Loucy (cell line): ENCODE results near the gene MAPT.
A peak's percentile ranks its signal among the peaks of the same experiment; 100 is the strongest.

ENCODE experiments used
- H2AFZ ChIP-seq: fragments of 200-600 bp; sonication (generic); 2 replicates; pipeline ENCODE4 v1.6.0; 2016; ENCODE audit warnings: antibody characterized with exemption, mild to moderate bottlenecking, low read length, moderate library complexity
- H3F3A ChIP-seq: fragments of 200-600 bp; 2 replicates; pipeline ENCODE4 v1.6.0; 2016; ENCODE audit warnings: antibody characterized with exemption, low read depth, mild to moderate bottlenecking
- H3K27me3 ChIP-seq: fragments of 200-600 bp; sonication (generic); 2 replicates; pipeline ENCODE4 v1.6.1; 2014; ENCODE audit warnings: low read length, mild to moderate bottlenecking; ENCODE audit not compliant: insufficient read depth, poor library complexity, severe bottlenecking
- H3K36me3 ChIP-seq: fragments of 200-600 bp; sonication (generic); 2 replicates; pipeline ENCODE4 v1.6.1; 2016; ENCODE audit warnings: low read length; ENCODE audit not compliant: insufficient read depth
- H3K4me1 ChIP-seq: fragments of 200-600 bp; sonication (generic); 2 replicates; pipeline ENCODE4 v1.5.1; 2014; ENCODE audit warnings: low read length, mild to moderate bottlenecking; ENCODE audit not compliant: insufficient read depth, poor library complexity, severe bottlenecking
- H3K4me2 ChIP-seq: fragments of 200-600 bp; sonication (generic); 2 replicates; pipeline ENCODE4 v1.6.0; 2014; ENCODE audit warnings: antibody characterized with exemption, low read length, low read depth, mild to moderate bottlenecking; ENCODE audit not compliant: poor library complexity, severe bottlenecking
- H3K4me3 ChIP-seq: fragments of 200-600 bp; sonication (generic); 2 replicates; pipeline ENCODE4 v1.5.1; 2014; ENCODE audit warnings: low read length, mild to moderate bottlenecking, mixed read lengths; ENCODE audit not compliant: poor library complexity, severe bottlenecking
- H3K79me2 ChIP-seq: fragments of 200-600 bp; sonication (generic); 2 replicates; pipeline ENCODE4 v1.6.1; 2014; ENCODE audit warnings: low read length; ENCODE audit not compliant: insufficient read depth
- H3K9ac ChIP-seq: fragments of 200-600 bp; sonication (generic); 2 replicates; pipeline ENCODE4 v1.6.0; 2014; ENCODE audit warnings: mild to moderate bottlenecking, low read depth, low read length, moderate library complexity; ENCODE audit not compliant: poor library complexity, severe bottlenecking
- H3K9me2 ChIP-seq: fragments of 200-600 bp; sonication (generic); replicated peaks from 2 replicates; pipeline ENCODE4 v1.6.1; 2016; ENCODE audit warnings: low read depth, low read length, mixed read lengths
- H3K9me3 ChIP-seq: fragments of 200-600 bp; sonication (generic); 2 replicates; pipeline ENCODE4 v1.6.1; 2014; ENCODE audit warnings: mild to moderate bottlenecking, antibody characterized with exemption, low read length, low read depth; ENCODE audit not compliant: insufficient read depth
- H4K20me1 ChIP-seq: fragments of 200-600 bp; sonication (generic); 2 replicates; pipeline ENCODE4 v1.6.0; 2014; ENCODE audit warnings: antibody characterized with exemption, low read length, mild to moderate bottlenecking; ENCODE audit not compliant: insufficient read depth, poor library complexity, severe bottlenecking
- EZH2phosphoT487 ChIP-seq: fragments of 200-600 bp; IDR thresholded peaks from 2 replicates; pipeline ENCODE4 v1.6.1; 2018; ENCODE audit warnings: antibody characterized with exemption, mild to moderate bottlenecking, moderate library complexity, borderline replicate concordance
- TF ChIP-seq, protein P1 (sequence below): fragments of 200-600 bp; sonication (generic); conservative IDR thresholded peaks from 2 replicates; pipeline ENCODE4 v1.5.1; 2014; ENCODE audit warnings: mild to moderate bottlenecking, antibody characterized with exemption, low read length

The MAPT gene

DNA sequence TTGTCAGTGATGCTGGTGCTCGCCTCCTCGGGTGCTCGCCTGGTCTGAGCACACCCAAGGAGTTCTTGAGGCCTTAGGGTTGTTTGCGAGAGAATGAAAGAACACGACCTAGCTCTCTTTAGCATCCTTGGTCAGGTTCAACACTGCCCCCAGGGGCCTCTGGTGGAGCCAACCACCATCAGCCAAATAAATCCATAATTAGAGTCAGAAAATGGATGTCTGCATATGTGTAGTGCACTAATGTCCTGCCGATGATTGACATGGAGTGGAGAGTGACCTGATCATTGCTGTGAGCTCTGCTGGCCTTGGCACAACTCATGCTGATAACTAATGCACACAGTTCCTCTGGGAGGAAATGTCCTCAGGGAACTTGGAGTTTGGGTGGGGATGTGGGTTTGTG, 96.5 kb downstream of the MAPT start:
- Histone ChIP-seq H3K4me2 (no peak overlapping the region), H3K4me1 (no peaks in the 10 kb centered on the region), H3K9me2 (no peaks in the 10 kb centered on the region), H3K36me3 (no peaks in the 10 kb centered on the region), H3K79me2 (no peaks in the 10 kb centered on the region), H3K9ac (no peak overlapping the region), H3F3A (no peaks in the 10 kb centered on the region), H2AFZ (no peak overlapping the region), H3K4me3 (no peak overlapping the region), H3K27me3 (no peaks in the 10 kb centered on the region), H4K20me1 (no peaks in the 10 kb centered on the region), H3K9me3 (no peaks in the 10 kb centered on the region)
- no peak for TF ChIP-seq EZH2phosphoT487
- TF ChIP-seq, protein P1, sequence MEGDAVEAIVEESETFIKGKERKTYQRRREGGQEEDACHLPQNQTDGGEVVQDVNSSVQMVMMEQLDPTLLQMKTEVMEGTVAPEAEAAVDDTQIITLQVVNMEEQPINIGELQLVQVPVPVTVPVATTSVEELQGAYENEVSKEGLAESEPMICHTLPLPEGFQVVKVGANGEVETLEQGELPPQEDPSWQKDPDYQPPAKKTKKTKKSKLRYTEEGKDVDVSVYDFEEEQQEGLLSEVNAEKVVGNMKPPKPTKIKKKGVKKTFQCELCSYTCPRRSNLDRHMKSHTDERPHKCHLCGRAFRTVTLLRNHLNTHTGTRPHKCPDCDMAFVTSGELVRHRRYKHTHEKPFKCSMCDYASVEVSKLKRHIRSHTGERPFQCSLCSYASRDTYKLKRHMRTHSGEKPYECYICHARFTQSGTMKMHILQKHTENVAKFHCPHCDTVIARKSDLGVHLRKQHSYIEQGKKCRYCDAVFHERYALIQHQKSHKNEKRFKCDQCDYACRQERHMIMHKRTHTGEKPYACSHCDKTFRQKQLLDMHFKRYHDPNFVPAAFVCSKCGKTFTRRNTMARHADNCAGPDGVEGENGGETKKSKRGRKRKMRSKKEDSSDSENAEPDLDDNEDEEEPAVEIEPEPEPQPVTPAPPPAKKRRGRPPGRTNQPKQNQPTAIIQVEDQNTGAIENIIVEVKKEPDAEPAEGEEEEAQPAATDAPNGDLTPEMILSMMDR, result peak; percentile 48

GRCh38 chr17:45991341-45991740, 97.0 kb downstream of the MAPT start:
- H3K4me3 ChIP-seq, result no peak overlapping the region
- no peak overlapping the region for H3K4me2 ChIP-seq
- no peaks in the 10 kb centered on the region for H3F3A ChIP-seq
- H3K36me3 ChIP-seq, result no peaks in the 10 kb centered on the region
- no peaks in the 10 kb centered on the region for H4K20me1 ChIP-seq
- no peak overlapping the region for H2AFZ ChIP-seq
- H3K79me2 ChIP-seq, result no peaks in the 10 kb centered on the region
- H3K9me2 ChIP-seq, result no peaks in the 10 kb centered on the region
- H3K27me3 ChIP-seq, result no peaks in the 10 kb centered on the region
- no peak overlapping the region for H3K9ac ChIP-seq
- H3K4me1 ChIP-seq, result no peaks in the 10 kb centered on the region
- no peak for TF ChIP-seq EZH2phosphoT487
- TF ChIP-seq, protein P1, result no peak
- H3K9me3 ChIP-seq, result no peaks in the 10 kb centered on the region

DNA sequence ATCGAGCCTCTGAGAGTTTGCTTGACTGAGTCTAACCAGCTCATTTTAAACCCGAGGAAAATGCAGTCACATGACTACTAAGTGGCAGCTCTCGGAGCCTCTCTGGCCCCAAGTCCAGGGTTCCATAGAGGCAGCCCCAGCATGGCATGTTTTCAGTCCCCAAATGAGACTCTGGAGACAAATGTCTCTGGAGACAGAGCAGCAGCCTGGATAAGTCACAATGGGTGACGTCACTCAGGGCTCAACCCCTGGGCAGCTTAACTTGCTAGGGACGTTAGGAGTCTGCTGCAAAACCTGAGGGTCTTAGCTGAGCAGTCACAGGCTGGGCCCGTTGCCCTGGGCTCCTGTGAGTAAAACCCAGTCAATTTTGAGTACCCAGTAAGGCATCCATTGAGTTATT, 97.8 kb downstream of the MAPT start:
- Histone ChIP-seq H3K4me2 (no peak overlapping the region), H3K9me3 (no peaks in the 10 kb centered on the region), H3K9ac (no peak overlapping the region), H2AFZ (no peak overlapping the region), H3F3A (no peaks in the 10 kb centered on the region), H3K27me3 (no peaks in the 10 kb centered on the region), H3K4me1 (no peaks in the 10 kb centered on the region), H3K4me3 (no peak overlapping the region), H3K9me2 (no peaks in the 10 kb centered on the region), H3K79me2 (no peaks in the 10 kb centered on the region), H3K36me3 (no peaks in the 10 kb centered on the region), H4K20me1 (no peaks in the 10 kb centered on the region)
- TF ChIP-seq, protein P1, result no peak
- no peak for TF ChIP-seq EZH2phosphoT487
